ENCODE results near the gene CD28.

GRCh38 chr2:203758841-203759689 lies 52.6 kb downstream of the CD28 start:
- no peak for TF ChIP-seq CTCF (IDR thresholded peaks at IDR 0.05)
- TF ChIP-seq EP300 (IDR thresholded peaks at IDR 0.05), result no peak
- TF ChIP-seq POLR2AphosphoS5 (IDR thresholded peaks at IDR 0.05), result no peak

Measured in suprapubic skin (tissue), 4 donors.